Measurements from ENCODE around the gene CD96. TPM values are rescaled to one million over a fixed set of nuclear protein-coding genes. Genes with fewer than 3 reads are reported as not detected.
A peak's percentile ranks its signal among the peaks of the same experiment; 100 is the strongest.

The CD96 gene
- total and polyA plus RNA-seq, 7 experiments from 2014 or later, result 142 to 309 (median 205) TPM

DNA sequence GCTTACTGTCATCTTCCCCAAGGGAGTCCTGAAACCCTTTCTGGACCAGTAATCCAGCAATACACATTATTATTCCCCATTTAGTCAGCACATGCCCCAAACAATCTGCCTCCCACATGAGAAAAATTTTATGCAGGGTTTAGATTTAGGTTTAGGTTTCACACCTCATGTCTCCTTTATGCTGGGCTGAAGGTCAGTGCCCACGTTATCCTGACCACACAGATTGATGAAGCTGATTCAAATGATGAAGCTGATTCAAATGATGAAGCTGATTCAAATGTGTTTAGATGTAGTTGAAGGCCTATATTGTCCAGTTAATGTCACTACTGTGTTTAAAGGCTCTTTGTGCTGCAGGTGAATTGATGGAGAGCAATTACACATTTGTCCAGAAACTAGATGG is 71.3 kb downstream of the CD96 start:
- H3K9me3 Mint-ChIP-seq, result peaks cover 0 to 10% (median 0%) of the 10 kb centered on the region in 11 donors
- DNase-seq (no peak), ATAC-seq (no peak)
- H3K4me3 ChIP-seq (ENCODE audit: low read length), result no peak overlapping the region
- H3K27me3 ChIP-seq (ENCODE audit: control insufficient read depth in 2 of 2, insufficient read depth in 2 of 2, low read length in 2 of 2), result no peaks in the 10 kb centered on the region
- peak overlapping the region in 3 of 9 donors; percentile 66 to 75 (median 71) for H3K27ac Mint-ChIP-seq
- no peaks in the 10 kb centered on the region for H3K9me3 ChIP-seq (ENCODE audit: control insufficient read depth in 2 of 3, low read length in 3 of 3)
- H3K4me3 Mint-ChIP-seq, result peak overlapping the region in 1 of 10 donors; percentile 45
- no peaks in the 10 kb centered on the region for H3K27me3 Mint-ChIP-seq
- intact Hi-C loops (cut with micrococcal nuclease), result loop anchor here (5.0 to 10.0 kb wide), 6 partner anchors 34 to 1878 kb away; partner anchors contain the start of genes ATG3 (in 1 of the 2) and SLC35A5 (in 1 of the 2)
- CTCF ChIA-PET, result interaction anchor here (0.6 kb wide), 1 partner anchor 79 kb away, joined by 3 read pairs; no protein-coding TSS in a partner anchor
- peaks cover 6 to 80% (median 33%) of the 10 kb centered on the region in 5 donors for H3K36me3 Mint-ChIP-seq
- peaks cover 3 to 15% (median 4%) of the 10 kb centered on the region in 3 experiments for H3K36me3 ChIP-seq (ENCODE audit: control insufficient read depth in 2 of 3, insufficient read depth in 3 of 3, low read length in 3 of 3)
- peaks cover 52 to 56% of the 10 kb centered on the region in 2 donors for H3K4me1 ChIP-seq (ENCODE audit: control insufficient read depth in 2 of 2, insufficient read depth in 2 of 2, low read length in 2 of 2)
- H3K4me1 Mint-ChIP-seq, result peaks cover 43 to 93% (median 81%) of the 10 kb centered on the region in 7 donors
- no peak overlapping the region for H3K27ac ChIP-seq (ENCODE audit: low read depth, low read length)
- POLR2A ChIA-PET, result interaction anchor here (0.9 kb wide), 1 partner anchor 48 kb away, joined by 3 read pairs; no protein-coding TSS in a partner anchor

DNA sequence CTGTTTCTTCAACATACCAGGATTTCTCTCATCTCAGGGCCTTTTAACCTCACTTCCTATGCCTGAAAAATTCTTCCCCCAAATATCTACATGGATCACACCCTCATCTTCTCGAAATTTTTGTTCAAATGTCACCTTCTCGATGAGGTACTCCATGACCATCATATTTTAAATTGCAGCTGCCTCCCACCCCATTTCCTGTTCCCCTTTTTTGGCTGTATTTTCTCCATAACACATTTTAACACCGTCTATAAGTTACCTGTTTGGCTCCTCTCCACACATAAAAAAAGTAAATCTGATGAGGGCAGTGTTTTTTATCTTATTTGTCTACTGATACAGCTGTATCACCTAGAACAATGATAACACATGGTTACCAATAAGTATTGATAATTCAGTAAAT is 73.9 kb downstream of the CD96 start:
- DNase-seq (no peak), ATAC-seq (no peak)
- ChIA-PET CTCF (interaction anchor here (0.6 to 1.8 kb wide), 8 partner anchors 14 to 77 kb away, joined by 3 to 7 read pairs (median 3); partner anchors contain the start of gene CD96), POLR2A (interaction anchor here (0.6 to 0.9 kb wide), 5 partner anchors 44 to 293 kb away, joined by 3 to 4 read pairs (median 3); no protein-coding TSS in a partner anchor)
- Histone ChIP-seq H3K4me3 (ENCODE audit: low read length) (no peak overlapping the region), H3K36me3 (ENCODE audit: control insufficient read depth in 2 of 3, insufficient read depth in 3 of 3, low read length in 3 of 3) (peaks cover 0 to 15% (median 3%) of the 10 kb centered on the region in 3 experiments), H3K4me1 (ENCODE audit: control insufficient read depth in 2 of 2, insufficient read depth in 2 of 2, low read length in 2 of 2) (peaks cover 28 to 39% of the 10 kb centered on the region in 2 donors), H3K27me3 (ENCODE audit: control insufficient read depth in 2 of 2, insufficient read depth in 2 of 2, low read length in 2 of 2) (no peaks in the 10 kb centered on the region), H3K9me3 (ENCODE audit: control insufficient read depth in 2 of 3, low read length in 3 of 3) (no peaks in the 10 kb centered on the region), H3K27ac (ENCODE audit: low read depth, low read length) (peak overlapping the region; percentile 9)
- Mint-ChIP-seq H3K4me1 (peaks cover 35 to 77% (median 64%) of the 10 kb centered on the region in 7 donors), H3K36me3 (peaks cover 6 to 78% (median 27%) of the 10 kb centered on the region in 5 donors), H3K9me3 (peaks cover 0 to 6% (median 0%) of the 10 kb centered on the region in 11 donors), H3K27me3 (no peaks in the 10 kb centered on the region), H3K4me3 (peak overlapping the region in 5 of 10 donors; percentile 24 to 64 (median 42)), H3K27ac (peak overlapping the region; percentile 38 to 95 (median 78))
- intact Hi-C loops (cut with micrococcal nuclease), result loop anchor here (1.0 to 10.0 kb wide), 9 partner anchors 38 to 1881 kb away; partner anchors contain the start of genes ATG3 (in 1 of the 2), CD96 (in 1 of the 2) and SLC35A5 (in 1 of the 2)

DNA sequence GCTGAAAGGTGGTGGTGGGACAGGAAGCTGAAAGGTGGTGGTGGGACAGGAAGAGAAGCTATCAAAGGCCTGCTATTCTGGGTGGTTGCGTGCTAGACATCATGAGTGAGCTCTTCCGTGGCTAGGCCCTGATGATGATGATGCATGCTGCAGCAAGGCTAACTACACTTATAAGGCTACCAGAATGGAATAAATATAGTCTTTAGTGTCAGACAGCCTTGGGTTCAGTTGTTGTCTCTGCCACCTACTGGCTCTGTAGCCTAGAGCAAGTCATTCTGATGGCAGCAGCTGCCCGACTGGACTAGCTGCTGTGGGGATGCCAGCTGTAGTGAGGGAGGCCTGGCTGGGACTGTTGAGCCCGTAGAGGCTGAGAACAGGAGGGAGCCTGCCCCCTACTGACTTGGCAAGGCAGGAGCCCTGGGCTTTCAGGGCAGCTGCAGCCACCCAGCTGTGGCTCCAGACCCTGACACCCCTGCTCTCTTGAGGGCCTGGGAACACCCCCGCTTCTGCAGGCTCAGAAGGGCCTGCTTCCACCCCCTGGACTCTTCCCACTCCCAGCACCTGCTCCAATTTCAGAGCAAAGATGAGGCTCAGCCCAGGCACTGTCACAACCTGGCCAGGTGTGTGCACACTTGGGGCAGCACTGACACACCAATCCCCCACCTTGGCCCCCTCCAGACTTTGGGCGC is 74.6 kb downstream of the CD96 start:
- Histone ChIP-seq H3K9me3 (ENCODE audit: control insufficient read depth in 2 of 3, low read length in 3 of 3) (no peaks in the 10 kb centered on the region), H3K36me3 (ENCODE audit: control insufficient read depth in 2 of 3, insufficient read depth in 3 of 3, low read length in 3 of 3) (peaks cover 0 to 14% (median 3%) of the 10 kb centered on the region in 3 experiments), H3K4me3 (ENCODE audit: low read length) (no peak overlapping the region), H3K27ac (ENCODE audit: low read depth, low read length) (peak overlapping the region; percentile 43), H3K4me1 (ENCODE audit: control insufficient read depth in 2 of 2, insufficient read depth in 2 of 2, low read length in 2 of 2) (peaks cover 21 to 32% of the 10 kb centered on the region in 2 donors), H3K27me3 (ENCODE audit: control insufficient read depth in 2 of 2, insufficient read depth in 2 of 2, low read length in 2 of 2) (no peaks in the 10 kb centered on the region)
- Mint-ChIP-seq H3K27ac (peak overlapping the region; percentile 52 to 95 (median 78)), H3K4me3 (peak overlapping the region; percentile 2 to 64 (median 39)), H3K27me3 (no peaks in the 10 kb centered on the region), H3K36me3 (peaks cover 6 to 74% (median 24%) of the 10 kb centered on the region in 5 donors), H3K4me1 (peaks cover 30 to 71% (median 58%) of the 10 kb centered on the region in 7 donors), H3K9me3 (peaks cover 0 to 4% (median 0%) of the 10 kb centered on the region in 11 donors)
- intact Hi-C loops (cut with micrococcal nuclease), result loop anchor here (1.0 to 10.0 kb wide), 9 partner anchors 38 to 1882 kb away; partner anchors contain the start of genes ATG3 (in 1 of the 2), CD96 (in 1 of the 2) and SLC35A5 (in 1 of the 2)
- DNase-seq (peak in 8 of 9 donors; percentile 40 to 71 (median 66)), ATAC-seq (peak; percentile 92)
- ChIA-PET POLR2A (interaction anchor here (0.6 to 0.9 kb wide), 3 partner anchors 51 to 294 kb away, joined by 3 read pairs; no protein-coding TSS in a partner anchor), CTCF (interaction anchor here (0.6 to 1.8 kb wide), 9 partner anchors 14 to 548 kb away, joined by 3 to 7 read pairs (median 3); partner anchors contain the start of gene CD96)

DNA sequence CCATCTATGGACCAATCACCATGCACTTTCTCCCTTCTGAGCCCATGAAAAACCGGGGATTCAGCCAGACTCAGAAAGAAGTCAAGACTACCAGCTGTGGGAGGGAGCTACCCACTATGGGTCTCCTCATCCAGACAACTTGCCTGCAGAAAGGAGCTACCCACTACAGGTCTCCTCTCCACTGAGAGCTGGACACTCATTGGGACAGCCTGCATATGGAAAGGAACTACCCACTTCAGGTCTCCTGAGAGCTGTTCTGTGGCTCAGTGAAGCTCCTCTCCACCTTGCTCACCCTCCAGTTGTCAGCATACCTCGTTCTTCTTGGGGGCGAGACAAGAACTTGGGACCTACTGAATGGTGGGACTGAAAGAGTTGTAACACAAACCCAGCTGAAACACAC is 75.4 kb downstream of the CD96 start:
- CTCF ChIA-PET, result interaction anchor here (0.6 to 1.8 kb wide), 3 partner anchors 78 to 294 kb away, joined by 3 to 7 read pairs (median 3); no protein-coding TSS in a partner anchor
- H3K4me1 Mint-ChIP-seq, result peaks cover 31 to 65% (median 55%) of the 10 kb centered on the region in 7 donors
- H3K36me3 Mint-ChIP-seq, result peaks cover 6 to 73% (median 18%) of the 10 kb centered on the region in 5 donors
- peak overlapping the region in 6 of 9 donors; percentile 48 to 95 (median 66) for H3K27ac Mint-ChIP-seq
- POLR2A ChIA-PET, result interaction anchor here (1.0 kb wide), 1 partner anchor 49 kb away, joined by 3 read pairs; no protein-coding TSS in a partner anchor
- no peak for DNase-seq
- peaks cover 21 to 32% of the 10 kb centered on the region in 2 donors for H3K4me1 ChIP-seq (ENCODE audit: control insufficient read depth in 2 of 2, insufficient read depth in 2 of 2, low read length in 2 of 2)
- no peak for ATAC-seq
- peaks cover 0 to 11% (median 3%) of the 10 kb centered on the region in 3 experiments for H3K36me3 ChIP-seq (ENCODE audit: control insufficient read depth in 2 of 3, insufficient read depth in 3 of 3, low read length in 3 of 3)
- peak overlapping the region in 2 of 10 donors; percentile 30 to 64 for H3K4me3 Mint-ChIP-seq
- intact Hi-C loops (cut with micrococcal nuclease), result loop anchor here (2.0 to 10.0 kb wide), 6 partner anchors 225 to 1883 kb away; partner anchors contain the start of genes ATG3 (in 1 of the 2) and SLC35A5 (in 1 of the 2)
- H3K27me3 Mint-ChIP-seq, result no peaks in the 10 kb centered on the region
- no peaks in the 10 kb centered on the region for H3K9me3 ChIP-seq (ENCODE audit: control insufficient read depth in 2 of 3, low read length in 3 of 3)
- no peaks in the 10 kb centered on the region for H3K27me3 ChIP-seq (ENCODE audit: control insufficient read depth in 2 of 2, insufficient read depth in 2 of 2, low read length in 2 of 2)
- no peak overlapping the region for H3K27ac ChIP-seq (ENCODE audit: low read depth, low read length)
- no peak overlapping the region for H3K4me3 ChIP-seq (ENCODE audit: low read length)
- peaks cover 0 to 3% (median 0%) of the 10 kb centered on the region in 11 donors for H3K9me3 Mint-ChIP-seq

DNA sequence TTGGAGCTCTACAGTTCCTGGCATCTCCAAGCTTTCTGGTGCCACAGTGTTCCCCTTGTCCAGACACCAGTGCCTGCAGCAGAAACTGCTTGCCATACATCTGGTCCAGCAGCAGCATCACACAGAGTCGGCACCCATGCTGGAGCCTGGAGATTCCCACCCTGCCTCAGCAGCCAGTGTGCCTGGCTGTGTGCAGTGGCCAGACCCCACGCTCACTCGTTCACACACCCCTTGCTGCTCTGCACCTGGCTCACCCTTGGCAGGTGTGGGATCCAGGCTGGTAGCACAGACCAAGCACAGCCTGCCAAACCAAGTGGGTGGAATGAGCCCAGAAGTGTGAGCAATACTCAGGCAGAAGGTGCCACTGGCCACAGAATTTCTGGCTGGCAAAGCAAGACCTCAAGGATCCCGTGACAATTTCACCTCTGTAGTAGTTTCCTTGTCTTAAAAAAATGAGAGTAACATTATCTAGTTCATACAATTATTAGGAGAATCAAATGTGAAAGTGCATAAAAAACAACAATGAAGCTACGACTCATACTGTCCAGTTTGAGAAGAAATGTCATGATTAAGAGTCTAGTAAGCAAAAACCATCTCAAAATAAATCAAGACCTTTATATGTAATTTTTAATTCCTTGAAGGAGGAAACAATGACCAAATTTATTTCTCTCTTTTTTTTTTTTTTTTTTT is 76.1 kb downstream of the CD96 start:
- ChIA-PET CTCF (interaction anchor here (0.6 to 0.7 kb wide), 2 partner anchors 40 to 294 kb away, joined by 3 to 4 read pairs; no protein-coding TSS in a partner anchor), POLR2A (interaction anchor here (0.6 to 1.0 kb wide), 2 partner anchors 48 to 1742 kb away, joined by 3 read pairs; no protein-coding TSS in a partner anchor)
- Histone ChIP-seq H3K4me1 (ENCODE audit: control insufficient read depth in 2 of 2, insufficient read depth in 2 of 2, low read length in 2 of 2) (peaks cover 21 to 32% of the 10 kb centered on the region in 2 donors), H3K4me3 (ENCODE audit: low read length) (no peak overlapping the region), H3K9me3 (ENCODE audit: control insufficient read depth in 2 of 3, low read length in 3 of 3) (no peaks in the 10 kb centered on the region), H3K27ac (ENCODE audit: low read depth, low read length) (no peak overlapping the region), H3K36me3 (ENCODE audit: control insufficient read depth in 2 of 3, insufficient read depth in 3 of 3, low read length in 3 of 3) (peaks cover 0 to 5% (median 3%) of the 10 kb centered on the region in 3 experiments), H3K27me3 (ENCODE audit: control insufficient read depth in 2 of 2, insufficient read depth in 2 of 2, low read length in 2 of 2) (no peaks in the 10 kb centered on the region)
- Mint-ChIP-seq H3K4me3 (peak overlapping the region in 1 of 10 donors; percentile 50), H3K9me3 (peaks cover 0 to 3% (median 0%) of the 10 kb centered on the region in 11 donors), H3K27ac (peak overlapping the region in 3 of 9 donors; percentile 22 to 95 (median 38)), H3K4me1 (peaks cover 25 to 61% (median 48%) of the 10 kb centered on the region in 7 donors), H3K27me3 (no peaks in the 10 kb centered on the region), H3K36me3 (peaks cover 4 to 68% (median 13%) of the 10 kb centered on the region in 5 donors)
- DNase-seq, result no peak
- intact Hi-C loops (cut with micrococcal nuclease), result loop anchor here (2.0 to 10.0 kb wide), 6 partner anchors 225 to 1883 kb away; partner anchors contain the start of genes ATG3 (in 1 of the 2) and SLC35A5 (in 1 of the 2)
- ATAC-seq, result no peak

Measured in naive thymus-derived CD4-positive, alpha-beta T cell (primary cell).